ENCODE measurements around the gene ZNF518A. TPM values are rescaled to one million over a fixed set of nuclear protein-coding genes. Genes with fewer than 3 reads are reported as not detected.

ZNF518A gene
- total and polyA plus RNA-seq, 9 of the 15 experiments (the other 6 are each of a cell fraction or from before 2014, with no cell fraction given), result 6.3 to 30.0 (median 17.4) TPM

DNA sequence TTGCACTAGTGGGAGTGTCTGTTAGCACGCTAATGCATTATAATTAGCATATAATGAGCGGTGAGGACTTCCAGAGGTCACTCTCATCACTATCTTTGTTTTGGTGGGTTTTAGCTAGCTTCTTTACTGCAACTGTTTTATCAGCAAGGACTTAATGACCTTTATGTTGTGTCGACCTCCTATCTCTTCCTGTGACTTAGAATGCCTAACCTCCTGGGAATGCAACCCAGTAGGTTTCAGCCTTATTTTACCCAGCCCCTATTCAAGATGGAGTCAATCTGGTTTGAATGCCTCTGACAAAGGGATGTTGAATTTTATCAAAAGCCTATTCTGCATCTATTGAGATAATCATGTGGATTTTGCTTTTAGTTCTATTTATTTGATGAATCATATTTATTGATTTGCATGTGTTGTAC, 22.5 kb upstream of the ZNF518A start (continued):
- TF ChIP-seq HNRNPLL (IDR thresholded peaks at IDR 0.05; ENCODE audit: low read depth, low read length, poor library complexity, severe bottlenecking), result no peak
- TF ChIP-seq POLR2AphosphoS2 (IDR thresholded peaks at IDR 0.05; ENCODE audit: low read length), result no peak
- TF ChIP-seq DPF2 (IDR thresholded peaks at IDR 0.05), result no peak
- no peak for TF ChIP-seq TBP (optimal IDR thresholded peaks at IDR 0.05; ENCODE audit: low read depth, low read length)
- TF ChIP-seq CXXC5 (CRISPR knock-in tag; IDR thresholded peaks at IDR 0.05), result peak; percentile 21; the same call in 1 of the 2 replicates
- peak; percentile 61; the same call in 1 of the 2 replicates for TF ChIP-seq ZNF395 (CRISPR knock-in tag; IDR thresholded peaks at IDR 0.05)
- TF ChIP-seq DIDO1 (tag; IDR thresholded peaks at IDR 0.05; ENCODE audit: low read depth), result no peak
- TF ChIP-seq ZNF76 (CRISPR knock-in tag; IDR thresholded peaks at IDR 0.05; ENCODE audit: borderline replicate concordance), result peak; percentile 55; the same call in 1 of the 2 replicates
- TF ChIP-seq TCF7 (IDR thresholded peaks at IDR 0.05; ENCODE audit: borderline replicate concordance), result no peak
- TF ChIP-seq REST (IDR thresholded peaks at IDR 0.05; ENCODE audit: borderline replicate concordance), result no peak
- no peak for TF ChIP-seq REST (CRISPR knock-in tag; IDR thresholded peaks at IDR 0.05; ENCODE audit: low read depth)
- TF ChIP-seq, protein P1, sequence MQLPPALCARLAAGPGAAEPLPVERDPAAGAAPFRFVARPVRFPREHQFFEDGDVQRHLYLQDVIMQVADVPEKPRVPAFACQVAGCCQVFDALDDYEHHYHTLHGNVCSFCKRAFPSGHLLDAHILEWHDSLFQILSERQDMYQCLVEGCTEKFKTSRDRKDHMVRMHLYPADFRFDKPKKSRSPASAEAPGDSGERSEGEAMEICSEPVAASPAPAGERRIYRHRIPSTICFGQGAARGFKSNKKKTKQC (CRISPR knock-in tag; IDR thresholded peaks at IDR 0.05), result no peak
- no peak for TF ChIP-seq HNRNPUL1 (IDR thresholded peaks at IDR 0.05; ENCODE audit: low read length)
- TF ChIP-seq, protein P2, sequence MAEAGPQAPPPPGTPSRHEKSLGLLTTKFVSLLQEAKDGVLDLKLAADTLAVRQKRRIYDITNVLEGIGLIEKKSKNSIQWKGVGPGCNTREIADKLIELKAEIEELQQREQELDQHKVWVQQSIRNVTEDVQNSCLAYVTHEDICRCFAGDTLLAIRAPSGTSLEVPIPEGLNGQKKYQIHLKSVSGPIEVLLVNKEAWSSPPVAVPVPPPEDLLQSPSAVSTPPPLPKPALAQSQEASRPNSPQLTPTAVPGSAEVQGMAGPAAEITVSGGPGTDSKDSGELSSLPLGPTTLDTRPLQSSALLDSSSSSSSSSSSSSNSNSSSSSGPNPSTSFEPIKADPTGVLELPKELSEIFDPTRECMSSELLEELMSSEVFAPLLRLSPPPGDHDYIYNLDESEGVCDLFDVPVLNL (CRISPR knock-in tag; IDR thresholded peaks at IDR 0.05; ENCODE audit: low read depth), result no peak
- TF ChIP-seq RBM34 (IDR thresholded peaks at IDR 0.05; ENCODE audit: borderline replicate concordance, insufficient read depth, low read length), result no peak
- TF ChIP-seq ZNF174 (CRISPR knock-in tag; IDR thresholded peaks at IDR 0.05), result no peak
- no peak for TF ChIP-seq SREBF1 (IDR thresholded peaks at IDR 0.05; ENCODE audit: borderline replicate concordance, low read depth, low read length)
